GM21526 (cell line): ENCODE results near the gene DDX54.

Experiments
- ATAC-seq: cut with Tn5 transposase; IDR thresholded peaks from one replicate; pipeline ENCODE4 v1.9.1; 2021; ENCODE audit warnings: moderate library complexity; ENCODE audit not compliant: unreplicated experiment, low FRiP score

The DDX54 gene

DNA sequence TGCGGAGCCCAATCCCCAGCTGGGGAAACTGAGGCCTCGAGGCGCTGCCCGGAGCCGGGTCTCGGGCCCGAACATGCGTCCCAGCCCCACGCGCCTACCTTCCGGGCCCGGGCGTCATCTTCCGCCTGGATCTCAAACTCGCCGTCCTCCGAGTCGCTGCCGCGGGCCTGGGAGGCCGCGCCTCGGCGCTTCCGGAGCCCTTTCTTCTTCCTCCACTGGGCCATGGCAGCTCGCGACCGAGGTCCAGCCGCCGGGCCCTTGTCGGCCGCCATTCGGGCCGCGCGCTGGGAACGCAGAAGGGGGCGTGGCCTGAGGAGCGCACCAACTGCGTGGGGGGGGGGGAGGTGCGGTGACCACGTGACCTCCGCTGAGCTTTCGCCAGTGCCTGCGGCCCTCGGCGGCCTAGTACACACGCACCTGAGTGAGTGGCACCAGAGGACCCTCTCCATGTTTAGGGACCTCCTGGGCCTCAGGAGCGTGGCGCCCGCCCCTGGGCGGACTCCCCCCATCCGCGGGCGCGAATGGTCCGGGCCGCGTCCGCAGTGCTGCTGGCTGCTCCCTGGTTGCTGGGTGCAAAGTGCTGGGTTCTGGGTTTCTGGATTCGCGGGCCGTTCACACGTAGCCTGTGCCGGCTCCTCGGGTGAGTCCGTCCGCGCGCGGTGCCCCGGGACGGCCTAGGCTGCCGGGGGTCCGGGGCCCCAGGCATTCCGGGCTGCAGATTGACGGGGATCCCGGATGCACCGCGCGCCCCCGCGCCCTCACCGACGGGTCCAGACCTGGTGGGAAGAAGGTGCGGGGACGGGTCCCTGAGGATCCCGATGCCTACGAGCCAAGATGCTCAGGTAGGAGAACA, at the start of gene DDX54, which contains the start of gene RITA1:
DDX54 (minus strand) TSS at position 299 of the 853 bp plus-strand sequence; CDS start at position 272, 27 bp downstream.
RITA1 (plus strand) TSS at position 542 of the 853 bp plus-strand sequence. CDS start 1,026 bp downstream, outside the sequence.
- peak; percentile 41 for ATAC-seq

DNA sequence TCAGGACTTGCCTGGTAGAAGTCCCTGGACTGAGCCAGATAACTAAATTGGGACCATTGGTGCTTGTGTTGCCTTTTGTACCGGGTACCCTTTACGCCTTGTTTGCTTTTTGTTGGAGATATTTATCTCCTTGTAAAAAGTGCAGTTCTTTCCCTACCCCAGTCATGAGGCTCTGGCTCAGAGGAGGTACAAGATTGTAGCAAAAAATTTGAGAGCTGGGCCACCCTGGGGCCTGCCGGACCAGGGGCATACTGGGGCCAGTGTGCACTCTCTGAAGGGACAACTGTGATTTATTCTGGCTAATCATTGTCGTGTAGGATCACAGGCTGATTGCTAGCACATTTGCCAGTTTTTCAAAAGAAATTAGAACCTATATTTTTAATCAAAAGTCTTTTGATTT, 49.2 kb upstream of the DDX54 start:
- no peak for ATAC-seq

- ATAC-seq: no peak
Observed at GRCh38 chr12:113233967-113234366, 48.7 kb upstream of the DDX54 start.

DNA sequence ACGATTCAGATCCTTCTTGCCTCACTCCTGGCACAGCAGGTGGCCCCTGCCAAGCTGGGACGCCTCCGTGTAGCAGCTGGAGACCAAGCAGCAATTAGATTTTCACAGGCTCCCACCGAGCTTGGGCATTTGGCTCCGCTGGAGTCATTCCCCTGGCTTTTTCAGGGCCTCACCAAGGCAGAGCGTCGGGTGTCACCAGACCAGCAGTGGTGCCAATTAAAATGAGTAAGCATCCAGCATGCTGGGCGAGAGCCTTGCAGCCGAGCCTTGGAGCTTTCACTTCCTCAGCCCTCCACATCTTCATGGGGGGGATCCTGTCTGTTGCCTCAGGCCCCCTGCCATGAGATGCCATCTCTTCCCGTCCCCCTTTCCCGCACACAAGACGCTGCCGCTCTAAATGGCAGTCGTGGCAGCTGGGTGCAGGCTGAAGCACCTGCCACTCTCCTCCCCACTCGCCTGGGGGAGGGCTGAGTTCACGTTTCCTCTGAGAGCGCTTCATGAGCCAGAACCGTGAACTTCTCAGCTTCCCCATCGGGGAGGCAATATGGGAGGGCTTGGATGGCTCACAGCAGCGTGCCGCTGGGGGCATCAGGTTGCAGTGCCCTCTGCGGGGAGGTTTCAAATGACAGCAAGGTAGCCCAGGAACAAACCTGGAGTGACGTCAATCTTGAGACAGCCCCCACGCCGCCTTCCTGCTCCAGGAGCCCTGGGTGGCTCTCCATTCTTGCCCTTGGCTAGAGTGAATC, 47.7 kb upstream of the DDX54 start:
- peak; percentile 63 for ATAC-seq

- no peak for ATAC-seq
Observed at GRCh38 chr12:113232089-113232839, 47.0 kb upstream of the DDX54 start.

GRCh38 chr12:113231235-113232088, 46.2 kb upstream of the DDX54 start:
- no peak for ATAC-seq

DNA sequence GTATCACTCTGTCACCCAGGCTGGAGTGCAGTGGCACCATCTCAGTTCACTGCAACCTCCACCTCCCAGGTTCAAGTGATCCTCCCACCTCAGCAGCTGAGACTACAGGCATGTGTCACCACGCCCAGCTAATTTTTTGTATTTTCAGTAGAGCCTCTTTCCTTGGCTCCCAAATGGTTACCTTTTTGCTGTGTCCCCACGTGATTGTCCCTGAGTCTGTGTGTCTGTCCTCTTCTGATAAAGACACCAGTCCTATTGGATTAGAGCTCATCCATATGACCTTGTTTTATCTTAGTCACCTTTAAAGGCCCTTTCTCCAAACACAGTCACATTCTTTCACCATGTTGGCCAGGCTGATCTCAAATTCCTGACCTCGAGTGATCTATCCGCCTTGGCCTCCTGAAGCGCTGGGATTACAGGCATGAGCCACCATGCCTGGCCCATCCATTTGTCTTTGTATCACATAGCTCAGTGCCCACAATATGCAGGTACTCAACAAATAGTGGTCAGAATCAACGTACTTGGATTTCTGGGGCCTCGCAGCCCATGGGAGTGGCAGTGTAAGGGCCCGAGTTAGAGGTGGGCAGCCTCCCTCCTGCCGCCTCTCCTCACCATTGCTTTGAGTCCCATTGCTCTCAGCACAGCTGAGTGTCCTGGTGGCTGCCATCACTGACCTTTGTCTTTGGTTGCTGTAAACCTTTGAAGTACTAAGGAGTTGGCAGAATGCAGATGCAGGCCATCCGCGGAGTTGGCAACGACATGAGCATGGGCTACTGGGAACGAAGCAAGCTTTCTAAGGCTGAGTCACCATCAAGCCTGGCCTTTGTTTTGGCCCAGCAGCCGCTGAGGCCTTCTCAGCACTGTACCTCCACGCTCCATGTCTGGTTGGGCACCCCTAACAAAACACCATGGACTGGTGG, 45.3 kb upstream of the DDX54 start:
- ATAC-seq: no peak

- no peak for ATAC-seq
Observed at GRCh38 chr12:113228394-113229028, 43.2 kb upstream of the DDX54 start.

DNA sequence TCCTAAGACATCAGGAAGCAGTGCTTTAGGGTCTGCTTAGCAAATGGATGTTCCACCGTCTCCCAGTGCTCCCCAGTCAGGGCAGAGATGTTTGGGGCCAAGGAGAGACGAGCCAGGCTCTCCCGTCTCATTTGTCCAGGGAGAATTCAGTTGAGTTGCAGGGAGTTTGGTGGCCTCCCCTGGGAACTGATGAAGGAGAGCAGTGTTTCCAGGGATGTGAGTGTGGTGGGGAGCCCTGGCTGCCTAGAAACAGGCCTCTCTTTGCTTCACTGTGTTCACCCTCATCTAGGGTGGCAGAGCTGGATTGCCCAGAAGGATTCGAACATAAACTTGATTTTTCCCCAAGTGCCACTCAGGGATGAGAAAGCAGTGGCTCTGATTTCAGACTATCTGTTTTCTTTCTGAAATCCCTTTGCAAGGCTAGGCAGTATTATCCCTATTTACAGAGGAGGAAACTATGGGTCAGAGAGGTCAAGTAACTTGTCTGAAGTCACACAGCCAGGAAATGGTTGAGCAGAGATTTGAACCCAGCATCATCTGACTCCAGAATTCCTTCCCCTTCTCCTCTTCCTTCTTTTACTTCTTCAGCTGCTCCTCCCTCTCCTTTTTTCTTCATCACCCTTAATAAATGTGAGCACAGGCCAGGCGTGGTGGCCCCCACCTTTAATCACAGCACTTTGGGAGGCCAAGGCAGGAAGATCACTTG, 42.6 kb upstream of the DDX54 start:
- ATAC-seq: no peak

DNA sequence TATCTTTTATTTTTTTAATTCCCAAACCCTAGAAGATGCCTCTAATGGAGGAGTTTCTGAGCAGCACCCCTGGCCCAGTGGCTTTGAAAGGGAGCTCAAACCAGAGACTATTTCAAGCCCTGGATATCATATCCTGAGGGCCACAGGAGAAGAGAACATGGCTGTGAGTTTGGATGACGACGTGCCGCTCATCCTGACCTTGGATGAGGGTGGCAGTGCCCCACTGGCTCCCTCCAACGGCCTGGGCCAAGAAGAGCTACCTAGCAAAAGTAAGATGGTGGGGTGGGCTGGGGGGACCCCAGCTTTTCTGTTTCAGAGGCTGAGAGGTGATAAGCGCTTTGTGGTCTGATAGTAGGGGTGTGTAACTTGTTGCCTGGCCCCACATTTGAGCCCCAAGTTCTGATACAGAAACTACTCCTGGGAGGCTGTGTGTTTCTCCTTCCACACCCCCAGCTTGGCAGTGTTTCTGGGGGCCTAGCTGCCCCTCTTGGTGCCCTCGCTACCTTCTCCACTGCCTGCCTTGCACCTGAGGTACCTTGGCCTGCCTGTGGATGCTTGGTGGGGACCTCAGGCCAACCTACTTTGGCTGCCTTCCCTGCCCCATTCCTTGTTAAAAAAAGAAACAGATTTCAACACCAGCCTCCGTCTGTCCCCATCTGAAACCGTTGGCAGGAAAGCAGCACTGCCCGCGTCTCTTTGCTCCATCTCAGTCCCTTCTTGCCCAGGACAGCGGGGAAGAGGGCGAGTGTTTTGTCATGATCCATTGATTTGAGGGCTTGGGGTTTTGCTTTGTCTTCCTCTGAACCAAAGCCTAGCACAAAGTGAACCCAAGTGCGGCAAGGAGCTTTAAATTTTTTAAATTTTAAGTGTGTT, 41.7 kb upstream of the DDX54 start:
- no peak for ATAC-seq

DNA sequence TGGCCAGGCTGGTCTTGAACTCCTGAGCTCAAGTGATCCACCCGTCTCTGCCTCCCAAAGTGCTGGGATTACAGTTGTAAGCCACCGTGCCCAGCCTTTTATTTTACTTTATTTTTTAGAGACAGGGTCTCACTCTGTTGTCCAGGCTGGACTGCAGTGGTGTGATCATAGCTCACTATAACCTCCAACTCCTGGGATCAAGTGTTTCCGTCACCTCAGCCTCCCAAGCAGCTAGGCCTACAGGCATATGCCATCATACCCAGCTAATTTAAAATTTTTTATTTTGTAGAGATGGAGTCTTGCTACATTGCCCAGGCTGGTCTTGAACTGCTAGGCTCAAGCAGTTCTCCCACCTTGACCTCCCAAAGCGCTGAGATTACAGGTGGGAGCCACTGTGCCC, 39.7 kb upstream of the DDX54 start:
- no peak for ATAC-seq

DNA sequence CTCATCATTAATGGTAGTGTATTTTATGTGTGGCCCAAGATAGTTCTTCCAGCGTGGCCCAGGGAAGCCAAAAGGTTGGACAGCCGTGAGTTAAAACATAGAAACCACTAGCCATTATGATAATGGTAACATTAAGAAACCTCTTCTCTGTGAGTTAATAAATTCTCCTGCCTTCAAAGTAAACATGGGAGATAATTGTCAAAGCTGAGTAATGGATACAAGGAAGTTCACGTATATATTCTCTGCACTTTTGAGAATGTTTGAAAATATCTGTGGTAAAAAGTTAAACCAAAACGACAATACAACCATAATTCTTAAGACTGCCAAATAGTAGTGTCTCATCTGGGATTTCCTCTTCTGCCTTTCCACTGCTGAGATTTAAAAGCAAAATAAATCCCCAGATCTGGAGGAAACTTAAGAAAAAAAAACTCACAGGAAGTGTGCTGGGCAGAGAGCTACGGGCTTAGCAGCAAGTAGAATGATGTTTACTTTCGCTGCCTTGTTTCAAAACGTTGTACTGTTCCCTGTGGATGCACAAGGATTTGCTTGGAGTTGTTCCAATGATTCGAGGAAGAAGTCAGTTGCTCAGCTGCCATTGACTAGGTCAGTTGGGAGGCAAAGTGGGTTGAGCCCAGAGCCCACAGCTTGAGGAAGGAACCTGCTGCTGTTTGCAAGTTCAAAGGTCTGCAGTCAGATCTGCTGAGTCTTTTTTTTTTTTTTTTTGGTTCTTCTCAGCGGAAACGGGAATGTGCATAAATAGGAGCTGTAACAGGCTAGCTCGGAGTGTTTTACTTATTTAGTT, 37.7 kb upstream of the DDX54 start:
- ATAC-seq: no peak

DNA sequence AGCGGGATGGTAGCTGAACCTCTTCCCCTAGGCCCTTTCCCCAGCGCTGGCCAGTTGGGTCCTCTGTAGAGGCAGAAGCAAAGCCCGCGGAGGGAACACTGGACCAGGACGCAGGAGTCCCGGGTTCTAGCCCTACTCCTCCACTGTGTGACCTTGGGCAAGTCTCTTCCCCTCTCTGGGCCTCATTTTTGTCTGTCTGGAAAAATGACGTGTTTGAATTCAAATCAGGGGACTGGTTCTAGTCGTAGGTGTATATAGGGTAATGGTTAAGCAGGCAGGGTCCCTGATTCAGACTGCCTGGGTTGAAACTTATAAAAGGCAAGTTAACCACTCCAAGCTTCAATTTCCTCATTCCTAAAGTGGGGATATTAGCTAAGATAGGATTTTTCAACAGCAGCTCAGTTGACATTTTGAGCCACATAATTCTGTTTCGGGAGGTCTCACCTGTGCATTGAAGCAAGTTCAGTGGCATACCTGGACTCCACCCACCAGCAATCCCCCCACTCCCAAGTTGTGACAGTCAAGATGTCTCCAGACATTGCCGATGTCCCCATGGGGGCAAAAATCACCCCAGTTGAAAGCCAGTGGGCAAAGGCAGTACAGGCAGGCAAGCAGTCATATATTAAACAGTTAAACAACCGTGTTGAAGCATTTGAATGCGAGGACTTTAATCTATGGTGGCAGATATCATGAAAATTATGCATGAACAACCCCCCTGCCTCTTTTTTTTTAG, 36.9 kb upstream of the DDX54 start:
- no peak for ATAC-seq

DNA sequence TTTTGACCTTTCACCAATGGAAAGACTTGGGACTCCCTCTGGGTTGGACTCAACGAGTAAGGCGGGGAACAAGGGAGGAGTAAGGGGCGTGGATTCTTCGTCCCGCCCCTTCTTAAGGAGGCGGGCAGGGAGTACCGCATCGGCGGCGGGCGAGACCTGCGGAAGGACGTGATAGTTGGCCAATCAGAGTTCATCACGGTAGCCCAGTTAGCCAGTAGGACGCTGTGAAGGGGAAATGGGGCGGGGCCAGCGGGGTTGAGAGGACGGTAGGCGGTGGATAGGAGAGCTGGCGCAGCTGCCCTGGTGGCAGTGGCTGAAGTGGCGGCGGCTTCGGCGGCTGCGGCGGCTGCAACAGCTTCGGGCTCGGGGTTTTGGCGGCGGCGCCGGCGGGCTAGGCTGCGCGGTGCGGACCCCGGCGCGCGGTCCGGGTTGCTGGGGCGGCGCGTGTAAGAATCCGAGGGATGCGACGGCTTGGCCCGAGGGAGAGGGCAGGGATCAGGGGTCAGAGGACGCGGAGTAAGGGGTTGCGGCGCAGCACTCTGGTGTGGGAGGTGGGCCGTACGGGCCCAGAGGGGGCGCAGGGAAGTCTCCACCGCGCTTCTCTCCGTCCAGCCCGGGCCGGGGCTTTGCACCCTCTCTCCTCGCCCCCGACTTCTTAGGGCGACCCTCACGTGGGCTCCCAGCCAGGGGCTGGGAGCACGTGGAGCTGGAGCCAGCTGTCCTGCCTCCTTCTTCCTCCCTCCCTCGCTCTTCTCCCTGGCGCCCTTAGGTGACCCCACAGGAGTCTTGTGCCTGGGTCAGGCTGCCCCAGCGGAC, 36.1 kb upstream of the DDX54 start, which contains the start of gene TPCN1:
TPCN1 (plus strand) TSS at position 284 of the 816 bp plus-strand sequence. CDS start 5,389 bp downstream, outside the sequence.
- peak; percentile 92 for ATAC-seq
